LNCAP (cell line): ENCODE results near the gene NMNAT2.

Source experiments
- CTCF ChIP-seq: fragments of 450-650 bp; IDR thresholded peaks from 2 replicates; pipeline ENCODE4 v1.5.1; 2017; ENCODE audit warnings: mild to moderate bottlenecking

The NMNAT2 gene

GRCh38 chr1:183454377-183454776 lies 36.2 kb upstream of the NMNAT2 start:
- no peak for TF ChIP-seq CTCF

- no peak for TF ChIP-seq CTCF
These were observed 31.9 kb upstream of the NMNAT2 start for GRCh38 chr1:183450093-183450492.

DNA sequence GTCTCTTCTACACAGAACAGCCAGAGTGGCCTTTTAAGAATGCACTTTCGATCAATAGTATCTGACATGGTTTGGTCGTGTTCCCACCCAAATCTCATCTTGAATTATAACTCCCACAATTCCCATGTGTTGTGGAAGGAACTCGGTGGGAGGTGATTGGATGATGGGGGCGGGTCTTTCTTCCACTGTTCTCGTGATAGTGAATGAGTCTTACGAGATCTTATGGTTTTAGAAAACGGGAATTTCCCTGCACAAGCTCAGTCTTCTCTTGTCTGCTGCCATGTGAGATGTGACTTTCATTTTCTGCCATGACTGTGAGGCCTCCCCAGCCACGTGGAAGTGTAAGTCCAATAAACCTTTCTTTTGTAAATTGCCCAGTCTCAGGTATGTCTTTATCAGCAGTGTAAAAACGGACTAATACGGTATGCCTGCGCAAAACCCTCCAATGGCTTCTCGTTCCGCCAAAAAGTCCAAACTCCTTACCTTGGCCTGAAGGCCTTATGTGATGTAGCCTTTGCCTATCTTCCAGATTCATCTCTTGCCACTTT lies 31.1 kb upstream of the NMNAT2 start:
- TF ChIP-seq CTCF: no peak

DNA sequence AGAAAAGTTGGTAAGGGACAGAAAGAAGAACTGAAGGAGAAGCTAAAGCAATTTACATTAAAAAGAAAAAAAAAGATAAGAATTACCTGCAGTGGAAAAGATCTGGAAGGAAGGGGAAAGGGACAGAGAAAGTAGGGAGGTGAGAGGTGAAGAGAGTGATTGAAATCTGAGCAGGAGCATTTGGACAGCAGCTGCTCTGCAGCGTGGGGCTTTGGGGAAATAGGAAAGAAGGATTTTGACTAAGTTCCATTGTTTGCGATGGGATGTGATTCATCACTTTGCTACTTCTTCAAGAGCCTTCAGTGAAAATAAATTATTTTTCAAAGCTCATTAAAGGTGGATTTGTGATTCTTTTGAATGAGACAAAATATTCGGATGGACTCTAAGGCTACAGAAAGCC lies 26.1 kb upstream of the NMNAT2 start:
- no peak for TF ChIP-seq CTCF

DNA sequence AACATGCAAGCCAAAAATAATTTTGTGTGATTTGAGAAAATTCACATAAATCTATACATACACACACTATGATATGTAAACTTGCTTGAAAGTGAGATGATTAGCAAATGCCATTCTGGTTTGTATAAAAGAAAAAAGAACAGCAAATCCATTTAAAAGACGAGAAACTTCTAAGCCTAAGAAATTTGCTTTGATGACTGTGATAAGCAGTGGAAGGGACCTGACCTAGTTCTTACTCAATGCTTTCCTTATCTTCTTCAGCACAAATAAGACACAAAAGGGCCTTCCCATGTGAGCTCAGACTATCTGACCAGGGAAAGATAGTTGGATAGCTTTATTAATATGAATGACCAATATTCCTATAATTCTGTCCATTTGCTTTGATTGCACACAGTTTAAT lies 25.3 kb upstream of the NMNAT2 start:
- no peak for TF ChIP-seq CTCF

GRCh38 chr1:183443011-183443410 lies 24.8 kb upstream of the NMNAT2 start:
- TF ChIP-seq CTCF: no peak

- TF ChIP-seq CTCF: no peak
These were observed 19.9 kb upstream of the NMNAT2 start for GRCh38 chr1:183438060-183438459.

- no peak for TF ChIP-seq CTCF
These were observed 17.3 kb upstream of the NMNAT2 start for GRCh38 chr1:183435497-183435896.
